Ectodermal cell (in vitro differentiated cells): Measurements from ENCODE around the gene DTYMK. TPM values are rescaled to one million over a fixed set of nuclear protein-coding genes. Genes with fewer than 3 reads are reported as not detected.
"Not testable (repeated sequence)": the region's sequence is repeated elsewhere in the genome, so short reads cannot be mapped to it uniquely, and the experiment has no call there.

ENCODE experiments used
- H3K27ac ChIP-seq: 2 replicates; pipeline ENCODE4 v1.7.0; 2013; ENCODE audit warnings: mild to moderate bottlenecking, low read depth, low read length; ENCODE audit not compliant: insufficient read depth, poor library complexity, severe bottlenecking
- H3K27me3 ChIP-seq: 2 replicates; pipeline ENCODE4 v1.7.0; 2013; ENCODE audit warnings: mild to moderate bottlenecking, low read length; ENCODE audit not compliant: insufficient read depth, control insufficient read depth, poor library complexity, severe bottlenecking
- H3K36me3 ChIP-seq: one replicate; pipeline ENCODE4 v1.7.0; 2013; ENCODE audit warnings: low read length; ENCODE audit not compliant: control insufficient read depth, insufficient read depth
- H3K4me1 ChIP-seq: one replicate; pipeline ENCODE4 v1.7.0; 2013; ENCODE audit warnings: low read length; ENCODE audit not compliant: control insufficient read depth, insufficient read depth
- H3K4me3 ChIP-seq: 2 replicates; pipeline ENCODE4 v1.7.0; 2013; ENCODE audit warnings: low read depth, low read length, control low read depth; ENCODE audit not compliant: insufficient read depth
- H3K9me3 ChIP-seq: 2 replicates; pipeline ENCODE4 v1.7.0; 2013; ENCODE audit warnings: mild to moderate bottlenecking, low read length, moderate library complexity; ENCODE audit not compliant: control insufficient read depth
- WGBS, 2 experiments: methylation state at CpG; one replicate each; pipeline ENCODE4 v1.1.7; 2013; ENCODE audit warnings: missing lambda C conversion rate in 2 of 2; 5-methylcytosine and 5-hydroxymethylcytosine counted together
- polyA plus RNA-seq, 4 experiments: library from polyadenylated mRNA; stranded (reverse); fragments of 50-300 nt; gene quantifications; one replicate each; pipeline ENCODE4 v1.2.3, GENCODE V29; 2013

Gene DTYMK
- 87.3 TPM for polyA plus RNA-seq (2013, experiment 1 of 4)
- 87.3 TPM for polyA plus RNA-seq (2013, experiment 2 of 4)
- 77.8 TPM for polyA plus RNA-seq (2013, experiment 3 of 4)
- 76.4 TPM for polyA plus RNA-seq (2013, experiment 4 of 4)

- Histone ChIP-seq H3K27me3 (no peaks in the 10 kb centered on the region), H3K36me3 (peaks cover 12% of the 10 kb centered on the region), H3K4me3 (peak within 1 kb of the TSS; percentile 87), H3K9me3 (no peaks in the 10 kb centered on the region), H3K4me1 (peaks cover 7% of the 10 kb centered on the region), H3K27ac (peak within 1 kb of the TSS; percentile 64)
- 0% methylated on average over 102 of the region's 102 CpGs for WGBS, 2 experiments
These were observed at the start of gene DTYMK for GRCh38 chr2:241686650-241687425. TSS of gene DTYMK (minus strand) at chr2:241686815. CDS start at chr2:241686783, 32 bp downstream.

GRCh38 chr2:241736111-241736510, 49.5 kb upstream of the DTYMK start:
- Histone ChIP-seq H3K9me3 (no peaks in the 10 kb centered on the region), H3K4me3 (no peak overlapping the region), H3K27me3 (peaks cover 4% of the 10 kb centered on the region), H3K36me3 (no peaks in the 10 kb centered on the region), H3K27ac (no peak overlapping the region), H3K4me1 (no peaks in the 10 kb centered on the region)
- 93 to 95% methylated on average over 2 to 3 of the region's 3 CpGs for WGBS, 2 experiments

GRCh38 chr2:241734467-241735208, 48.0 kb upstream of the DTYMK start, which contains the start of gene D2HGDH:
TSS of gene D2HGDH (plus strand) at chr2:241734630. CDS start at chr2:241735225, 595 bp downstream.
- H3K27ac ChIP-seq = no peak within 1 kb of the TSS
- WGBS, 2 experiments = 0% methylated on average over 98 of the region's 98 CpGs
- H3K9me3 ChIP-seq = no peaks in the 10 kb centered on the region
- no peaks in the 10 kb centered on the region for H3K36me3 ChIP-seq
- H3K4me1 ChIP-seq = no peaks in the 10 kb centered on the region
- H3K27me3 ChIP-seq = peaks cover 4% of the 10 kb centered on the region
- H3K4me3 ChIP-seq = peak within 1 kb of the TSS; percentile 84

- Histone ChIP-seq H3K27ac (no peak overlapping the region), H3K4me1 (no peaks in the 10 kb centered on the region), H3K36me3 (no peaks in the 10 kb centered on the region), H3K27me3 (peaks cover 4% of the 10 kb centered on the region), H3K9me3 (no peaks in the 10 kb centered on the region), H3K4me3 (peak overlapping the region; percentile 22)
- 11% methylated on average over 25 of the region's 25 CpGs for WGBS, 2 experiments
These were observed 47.5 kb upstream of the DTYMK start for GRCh38 chr2:241734208-241734466.

GRCh38 chr2:241733391-241734207, 47.0 kb upstream of the DTYMK start:
- Histone ChIP-seq H3K36me3 (no peaks in the 10 kb centered on the region), H3K9me3 (no peaks in the 10 kb centered on the region), H3K4me3 (peak overlapping the region; percentile 22), H3K4me1 (no peaks in the 10 kb centered on the region), H3K27me3 (peaks cover 4% of the 10 kb centered on the region), H3K27ac (no peak overlapping the region)
- WGBS, 2 experiments = 88 to 92% methylated on average over 23 of the region's 23 CpGs

- 43 to 48% methylated on average over 23 of the region's 26 CpGs for WGBS, 2 experiments
- not testable (repeated sequence) for H3K4me1 ChIP-seq, H3K27ac ChIP-seq, H3K27me3 ChIP-seq, H3K4me3 ChIP-seq, H3K36me3 ChIP-seq, H3K9me3 ChIP-seq
These were observed 46.0 kb upstream of the DTYMK start for GRCh38 chr2:241732513-241733186.

- Histone ChIP-seq H3K27me3 (peaks cover 4% of the 10 kb centered on the region), H3K36me3 (peaks cover 7% of the 10 kb centered on the region), H3K4me1 (no peaks in the 10 kb centered on the region), H3K4me3 (no peak overlapping the region), H3K27ac (no peak overlapping the region), H3K9me3 (no peaks in the 10 kb centered on the region)
- 91 to 93% methylated on average over 12 of the region's 12 CpGs for WGBS, 2 experiments
These were observed 44.2 kb upstream of the DTYMK start for GRCh38 chr2:241730671-241731293.

GRCh38 chr2:241729868-241730267, 43.3 kb upstream of the DTYMK start:
- 89 to 92% methylated on average over 6 of the region's 6 CpGs for WGBS, 2 experiments
- Histone ChIP-seq H3K9me3 (no peaks in the 10 kb centered on the region), H3K36me3 (peaks cover 7% of the 10 kb centered on the region), H3K27ac (no peak overlapping the region), H3K27me3 (peaks cover 4% of the 10 kb centered on the region), H3K4me1 (no peaks in the 10 kb centered on the region), H3K4me3 (no peak overlapping the region)

- 86 to 88% methylated on average over 19 of the region's 19 CpGs for WGBS, 2 experiments
- Histone ChIP-seq H3K36me3 (peaks cover 15% of the 10 kb centered on the region), H3K27ac (no peak overlapping the region), H3K9me3 (no peaks in the 10 kb centered on the region), H3K27me3 (no peaks in the 10 kb centered on the region), H3K4me3 (no peak overlapping the region), H3K4me1 (no peaks in the 10 kb centered on the region)
These were observed 42.0 kb upstream of the DTYMK start for GRCh38 chr2:241728627-241729026.
